ENCODE measurements around the gene CACNA1C.

DNA sequence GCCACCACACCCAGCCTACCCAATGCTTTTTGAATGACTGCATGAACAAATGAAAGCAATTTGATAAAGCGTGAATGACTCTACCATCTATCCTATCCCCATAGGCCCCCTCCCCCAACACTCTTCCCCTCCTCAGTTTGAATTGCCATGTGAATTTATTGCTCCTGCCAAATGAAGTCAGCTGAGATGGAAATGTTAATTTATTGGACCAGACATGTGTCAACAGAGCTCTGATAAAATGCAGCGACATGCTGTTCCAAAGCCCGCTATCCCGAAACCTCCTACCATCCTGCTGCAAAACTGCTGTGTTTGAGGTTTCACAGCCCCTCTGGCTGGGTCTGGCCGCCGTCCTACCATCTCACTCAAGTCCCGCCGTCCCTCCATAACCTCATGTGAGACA lies 360.5 kb downstream of the CACNA1C start:
- no peak for TF ChIP-seq EZH2 (IDR thresholded peaks at IDR 0.05; ENCODE audit: borderline replicate concordance, low read length)
- TF ChIP-seq, protein P1, sequence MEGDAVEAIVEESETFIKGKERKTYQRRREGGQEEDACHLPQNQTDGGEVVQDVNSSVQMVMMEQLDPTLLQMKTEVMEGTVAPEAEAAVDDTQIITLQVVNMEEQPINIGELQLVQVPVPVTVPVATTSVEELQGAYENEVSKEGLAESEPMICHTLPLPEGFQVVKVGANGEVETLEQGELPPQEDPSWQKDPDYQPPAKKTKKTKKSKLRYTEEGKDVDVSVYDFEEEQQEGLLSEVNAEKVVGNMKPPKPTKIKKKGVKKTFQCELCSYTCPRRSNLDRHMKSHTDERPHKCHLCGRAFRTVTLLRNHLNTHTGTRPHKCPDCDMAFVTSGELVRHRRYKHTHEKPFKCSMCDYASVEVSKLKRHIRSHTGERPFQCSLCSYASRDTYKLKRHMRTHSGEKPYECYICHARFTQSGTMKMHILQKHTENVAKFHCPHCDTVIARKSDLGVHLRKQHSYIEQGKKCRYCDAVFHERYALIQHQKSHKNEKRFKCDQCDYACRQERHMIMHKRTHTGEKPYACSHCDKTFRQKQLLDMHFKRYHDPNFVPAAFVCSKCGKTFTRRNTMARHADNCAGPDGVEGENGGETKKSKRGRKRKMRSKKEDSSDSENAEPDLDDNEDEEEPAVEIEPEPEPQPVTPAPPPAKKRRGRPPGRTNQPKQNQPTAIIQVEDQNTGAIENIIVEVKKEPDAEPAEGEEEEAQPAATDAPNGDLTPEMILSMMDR (conservative IDR thresholded peaks at IDR 0.05 in 1 of 2, IDR thresholded peaks at IDR 0.05 in 1 of 2; ENCODE audit: extremely low read depth in 1 of 2, insufficient read depth in 1 of 2, low read depth in 1 of 2, low read length in 2 of 2): no peak
